ENCODE data around the gene GRM2. TPM values are rescaled to one million over a fixed set of nuclear protein-coding genes. Genes with fewer than 3 reads are reported as not detected.

Gene GRM2
- total RNA-seq, 2 donors from 2014 or later: 2.2 to 2.9 TPM

GRCh38 chr3:51712963-51713362 lies 6.1 kb downstream of the GRM2 start:
- H3K4me1 Mint-ChIP-seq: peaks cover 19% of the 10 kb centered on the region
- peaks cover 6% of the 10 kb centered on the region for H3K27me3 Mint-ChIP-seq
- no peak overlapping the region for H3K4me3 Mint-ChIP-seq
- peaks cover 2% of the 10 kb centered on the region for H3K36me3 Mint-ChIP-seq (ENCODE audit: low read depth)
- DNase-seq: no peak
- ATAC-seq: no peak
- H3K9me3 ChIP-seq (ENCODE audit: control insufficient read depth, low read length, poor library complexity, severe bottlenecking): no peaks in the 10 kb centered on the region
- no peak overlapping the region for H3K27ac Mint-ChIP-seq

GRCh38 chr3:51715231-51715976 lies 8.5 kb downstream of the GRM2 start:
- DNase-seq: no peak
- H3K36me3 Mint-ChIP-seq (ENCODE audit: low read depth): peaks cover 2% of the 10 kb centered on the region
- no peaks in the 10 kb centered on the region for H3K9me3 ChIP-seq (ENCODE audit: control insufficient read depth, low read length, poor library complexity, severe bottlenecking)
- peaks cover 6% of the 10 kb centered on the region for H3K27me3 Mint-ChIP-seq
- no peak overlapping the region for H3K4me3 Mint-ChIP-seq
- peaks cover 24% of the 10 kb centered on the region for H3K4me1 Mint-ChIP-seq
- no peak overlapping the region for H3K27ac Mint-ChIP-seq
- ATAC-seq: no peak

- H3K36me3 Mint-ChIP-seq (ENCODE audit: low read depth): peaks cover 2% of the 10 kb centered on the region
- peak overlapping the region; percentile 19 for H3K4me3 Mint-ChIP-seq
- H3K4me1 Mint-ChIP-seq: peaks cover 24% of the 10 kb centered on the region
- no peak for ATAC-seq
- no peaks in the 10 kb centered on the region for H3K9me3 ChIP-seq (ENCODE audit: control insufficient read depth, low read length, poor library complexity, severe bottlenecking)
- no peak for DNase-seq
- H3K27ac Mint-ChIP-seq: no peak overlapping the region
- H3K27me3 Mint-ChIP-seq: peaks cover 6% of the 10 kb centered on the region
Measured at GRCh38 chr3:51715977-51716294, 9.1 kb downstream of the GRM2 start.

DNA sequence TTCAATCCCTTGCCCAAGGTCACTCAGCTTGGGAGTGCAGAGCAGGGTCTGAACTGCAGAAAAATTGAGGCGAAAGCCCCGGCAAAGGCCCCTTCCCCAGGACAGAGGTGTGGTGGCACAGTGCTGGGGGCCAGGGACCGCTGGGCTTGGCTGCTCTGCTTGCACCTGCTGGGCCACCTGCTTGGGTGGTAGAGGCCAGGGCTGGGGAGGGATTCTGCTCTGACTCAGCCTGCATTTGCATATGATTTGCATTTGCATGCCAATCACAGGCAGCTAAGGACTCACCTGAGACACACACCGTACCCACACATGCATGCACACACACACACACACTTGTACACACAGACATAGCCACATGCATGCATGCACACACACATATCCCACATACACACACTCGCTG lies 9.9 kb downstream of the GRM2 start:
- Mint-ChIP-seq H3K27ac (no peak overlapping the region), H3K27me3 (peaks cover 6% of the 10 kb centered on the region), H3K4me3 (no peak overlapping the region), H3K36me3 (ENCODE audit: low read depth) (peaks cover 2% of the 10 kb centered on the region), H3K4me1 (peaks cover 22% of the 10 kb centered on the region)
- no peak for ATAC-seq
- no peaks in the 10 kb centered on the region for H3K9me3 ChIP-seq (ENCODE audit: control insufficient read depth, low read length, poor library complexity, severe bottlenecking)
- no peak for DNase-seq

GRCh38 chr3:51717446-51717845 lies 10.6 kb downstream of the GRM2 start:
- Mint-ChIP-seq H3K4me1 (peaks cover 22% of the 10 kb centered on the region), H3K4me3 (no peak overlapping the region), H3K36me3 (ENCODE audit: low read depth) (peaks cover 2% of the 10 kb centered on the region), H3K27me3 (peaks cover 6% of the 10 kb centered on the region), H3K27ac (no peak overlapping the region)
- ATAC-seq (no peak), DNase-seq (no peak)
- H3K9me3 ChIP-seq (ENCODE audit: control insufficient read depth, low read length, poor library complexity, severe bottlenecking): no peaks in the 10 kb centered on the region

GRCh38 chr3:51717947-51718346 lies 11.1 kb downstream of the GRM2 start:
- Mint-ChIP-seq H3K27me3 (peaks cover 6% of the 10 kb centered on the region), H3K4me3 (no peak overlapping the region), H3K36me3 (ENCODE audit: low read depth) (peaks cover 2% of the 10 kb centered on the region), H3K27ac (no peak overlapping the region), H3K4me1 (peaks cover 22% of the 10 kb centered on the region)
- H3K9me3 ChIP-seq (ENCODE audit: control insufficient read depth, low read length, poor library complexity, severe bottlenecking): no peaks in the 10 kb centered on the region
- ATAC-seq (no peak), DNase-seq (no peak)

GRCh38 chr3:51718547-51719409 lies 11.9 kb downstream of the GRM2 start:
- H3K9me3 ChIP-seq (ENCODE audit: control insufficient read depth, low read length, poor library complexity, severe bottlenecking): no peaks in the 10 kb centered on the region
- peaks cover 2% of the 10 kb centered on the region for H3K36me3 Mint-ChIP-seq (ENCODE audit: low read depth)
- H3K27ac Mint-ChIP-seq: no peak overlapping the region
- ATAC-seq (peak; percentile 68), DNase-seq (peak in 1 of 3 donors; percentile 21)
- peaks cover 22% of the 10 kb centered on the region for H3K4me1 Mint-ChIP-seq
- H3K27me3 Mint-ChIP-seq: peaks cover 6% of the 10 kb centered on the region
- H3K4me3 Mint-ChIP-seq: no peak overlapping the region

- DNase-seq (no peak), ATAC-seq (no peak)
- Mint-ChIP-seq H3K4me3 (no peak overlapping the region), H3K27ac (no peak overlapping the region), H3K36me3 (ENCODE audit: low read depth) (peaks cover under 1% of the 10 kb centered on the region), H3K27me3 (peaks cover 6% of the 10 kb centered on the region), H3K4me1 (peaks cover 22% of the 10 kb centered on the region)
- no peaks in the 10 kb centered on the region for H3K9me3 ChIP-seq (ENCODE audit: control insufficient read depth, low read length, poor library complexity, severe bottlenecking)
Measured at GRCh38 chr3:51719410-51720025, 12.7 kb downstream of the GRM2 start.

GRCh38 chr3:51720292-51721061 lies 13.6 kb downstream of the GRM2 start:
- no peak for DNase-seq
- Mint-ChIP-seq H3K27me3 (peaks cover 6% of the 10 kb centered on the region), H3K4me1 (peaks cover 21% of the 10 kb centered on the region), H3K4me3 (no peak overlapping the region), H3K36me3 (ENCODE audit: low read depth) (no peaks in the 10 kb centered on the region), H3K27ac (peak overlapping the region; percentile 83)
- ATAC-seq: no peak
- no peaks in the 10 kb centered on the region for H3K9me3 ChIP-seq (ENCODE audit: control insufficient read depth, low read length, poor library complexity, severe bottlenecking)

DNA sequence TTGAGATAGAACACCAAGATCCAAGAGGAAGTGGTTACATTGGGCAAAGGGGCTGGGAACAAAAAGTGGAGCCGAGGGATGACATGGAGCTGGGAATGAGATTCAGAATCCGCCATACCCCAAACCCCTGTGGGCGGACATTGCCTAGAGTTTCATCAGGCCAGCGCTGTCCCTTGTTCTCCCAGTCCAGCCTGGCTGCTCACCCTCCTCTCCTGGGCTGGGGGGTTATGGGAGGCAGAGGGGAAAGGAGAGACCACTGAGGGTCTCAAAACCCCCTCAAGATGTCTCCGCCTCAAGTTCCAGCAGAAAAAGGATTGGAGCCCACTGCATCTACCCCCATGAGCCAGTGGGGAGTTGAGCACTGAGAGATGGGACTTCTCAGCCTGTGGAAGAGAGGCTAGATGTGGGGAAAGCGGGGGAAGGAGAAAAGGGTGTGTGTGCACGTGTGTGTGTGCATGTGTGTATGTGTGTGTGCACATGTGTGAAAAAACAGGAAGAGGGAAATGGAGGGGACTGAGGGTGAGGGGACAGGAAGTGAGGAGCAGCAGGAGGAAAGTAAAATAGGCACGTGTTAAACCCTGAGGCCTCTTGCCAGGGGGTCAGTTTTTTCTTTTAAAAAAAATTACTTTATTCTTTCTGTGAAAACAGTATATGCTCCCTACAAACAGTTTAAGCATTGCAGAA lies 14.3 kb downstream of the GRM2 start:
- no peak for ATAC-seq
- no peak for DNase-seq
- H3K9me3 ChIP-seq (ENCODE audit: control insufficient read depth, low read length, poor library complexity, severe bottlenecking): no peaks in the 10 kb centered on the region
- Mint-ChIP-seq H3K4me3 (no peak overlapping the region), H3K27ac (peak overlapping the region; percentile 83), H3K4me1 (peaks cover 19% of the 10 kb centered on the region), H3K36me3 (ENCODE audit: low read depth) (no peaks in the 10 kb centered on the region), H3K27me3 (no peaks in the 10 kb centered on the region)

GRCh38 chr3:51722362-51722761 lies 15.5 kb downstream of the GRM2 start:
- Mint-ChIP-seq H3K4me3 (no peak overlapping the region), H3K4me1 (peaks cover 16% of the 10 kb centered on the region), H3K27ac (peak overlapping the region; percentile 63), H3K27me3 (no peaks in the 10 kb centered on the region), H3K36me3 (ENCODE audit: low read depth) (no peaks in the 10 kb centered on the region)
- no peak for DNase-seq
- no peak for ATAC-seq
- H3K9me3 ChIP-seq (ENCODE audit: control insufficient read depth, low read length, poor library complexity, severe bottlenecking): no peaks in the 10 kb centered on the region

DNA sequence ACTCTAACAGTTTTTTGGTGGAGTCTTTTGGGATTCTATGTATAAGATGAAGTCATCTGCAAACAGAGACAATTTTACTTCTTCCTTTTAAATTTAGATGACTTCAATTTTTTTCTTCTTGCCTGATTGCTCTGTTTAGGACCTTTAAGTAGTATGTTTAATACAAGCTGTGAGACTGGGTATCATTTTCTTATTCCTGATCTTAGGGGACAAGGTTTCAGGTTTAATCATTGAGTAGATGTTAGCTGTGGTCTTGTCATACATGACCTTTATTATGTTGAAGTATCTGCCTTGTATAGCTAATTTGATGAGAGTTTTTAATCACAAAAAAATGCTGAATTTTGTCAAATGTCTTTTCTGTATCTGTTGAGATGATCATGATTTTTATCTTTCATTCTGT lies 20.6 kb downstream of the GRM2 start:
- DNase-seq (no peak), ATAC-seq (no peak)
- H3K9me3 ChIP-seq (ENCODE audit: control insufficient read depth, low read length, poor library complexity, severe bottlenecking): no peaks in the 10 kb centered on the region
- H3K4me1 Mint-ChIP-seq: peaks cover 7% of the 10 kb centered on the region
- peaks cover 3% of the 10 kb centered on the region for H3K36me3 Mint-ChIP-seq (ENCODE audit: low read depth)
- no peak overlapping the region for H3K4me3 Mint-ChIP-seq
- H3K27ac Mint-ChIP-seq: no peak overlapping the region
- H3K27me3 Mint-ChIP-seq: no peaks in the 10 kb centered on the region

Measured in T-helper 17 cell (primary cell).